HG03139 (cell line): Measurements from ENCODE around the gene MTMR10.

Experiments used
- ATAC-seq: cut with Tn5 transposase; IDR thresholded peaks from one replicate; pipeline ENCODE4 v1.9.1; 2021; ENCODE audit not compliant: unreplicated experiment

The MTMR10 gene

DNA sequence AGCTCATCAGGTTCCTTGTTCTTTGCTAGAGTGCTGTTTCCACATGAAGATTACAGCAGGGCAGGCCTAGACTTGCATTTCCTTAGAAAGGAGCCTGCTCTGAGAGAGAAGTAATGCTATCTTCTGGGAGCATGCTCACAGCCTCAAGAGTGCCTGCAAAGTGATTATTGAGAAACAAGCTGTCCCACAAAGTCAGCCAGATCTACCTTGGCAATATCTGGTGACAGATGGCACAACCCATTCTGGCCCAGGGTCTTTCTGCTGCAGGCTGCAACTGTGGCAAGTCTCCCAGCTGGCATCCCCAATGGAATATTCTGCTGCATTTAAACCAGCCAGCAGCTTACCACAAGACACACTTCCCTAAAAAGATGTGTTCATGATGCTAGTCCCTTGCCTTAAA lies 29.3 kb downstream of the MTMR10 start:
- no peak for ATAC-seq

DNA sequence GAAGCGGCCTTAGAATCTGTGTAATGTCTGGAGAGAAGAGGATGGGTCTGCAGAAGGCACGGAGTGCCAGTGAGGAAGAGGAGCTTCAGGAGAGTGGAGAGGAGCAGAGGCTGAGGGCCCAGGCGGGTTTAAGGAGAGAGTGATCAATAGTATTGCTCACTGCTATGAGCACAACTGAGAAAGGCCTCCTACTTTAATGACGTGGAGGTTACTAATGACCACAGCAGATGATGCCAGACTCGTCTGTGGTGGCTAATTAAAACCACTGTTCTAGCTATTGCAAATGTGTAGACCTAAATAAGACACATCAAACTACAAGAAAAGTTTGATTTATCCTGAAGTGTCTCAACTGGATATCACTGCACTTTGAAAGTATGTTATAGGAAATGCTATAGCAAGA lies 33.2 kb downstream of the MTMR10 start:
- ATAC-seq: no peak

DNA sequence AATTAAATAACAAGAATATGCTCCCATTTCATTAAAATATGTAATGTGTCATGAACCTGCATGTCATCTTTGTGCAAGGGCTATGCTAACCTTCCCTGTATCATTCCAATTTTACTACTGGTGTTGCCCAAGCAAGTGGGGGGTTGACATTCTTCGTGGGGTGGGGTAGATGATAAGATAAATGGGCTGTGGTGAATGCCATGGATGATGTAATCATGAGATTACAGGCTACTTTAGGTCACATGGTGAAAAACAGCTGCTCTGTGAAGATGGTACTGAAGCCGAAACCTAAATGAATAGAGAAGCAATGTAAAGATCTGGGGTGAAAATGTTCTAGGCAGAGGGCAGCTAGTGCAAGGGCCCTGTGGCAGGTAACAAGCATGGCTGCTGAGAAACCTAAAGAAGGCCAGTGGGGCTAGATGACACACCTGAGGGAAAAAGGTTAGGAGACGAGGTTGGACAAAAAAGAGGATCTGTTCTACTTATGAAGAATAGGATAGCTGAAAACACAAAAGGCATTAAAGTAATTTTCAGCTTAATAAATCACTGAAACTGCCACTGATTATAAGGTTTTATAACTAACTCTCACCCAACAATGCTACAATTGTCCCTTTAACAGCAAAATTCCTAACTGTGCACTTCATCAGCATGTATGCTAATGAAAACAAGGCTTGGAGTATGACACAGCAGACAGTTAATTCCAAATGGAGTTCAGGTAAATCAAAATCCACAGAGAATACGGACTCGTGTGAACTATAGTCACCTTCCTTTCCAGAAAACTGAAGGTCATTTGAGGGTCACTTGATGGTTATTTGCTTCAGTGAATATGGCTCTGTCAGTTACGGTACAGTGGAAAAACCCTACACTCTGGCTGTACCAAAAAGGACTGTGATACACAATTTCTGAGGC lies 35.0 kb downstream of the MTMR10 start:
- ATAC-seq: no peak

DNA sequence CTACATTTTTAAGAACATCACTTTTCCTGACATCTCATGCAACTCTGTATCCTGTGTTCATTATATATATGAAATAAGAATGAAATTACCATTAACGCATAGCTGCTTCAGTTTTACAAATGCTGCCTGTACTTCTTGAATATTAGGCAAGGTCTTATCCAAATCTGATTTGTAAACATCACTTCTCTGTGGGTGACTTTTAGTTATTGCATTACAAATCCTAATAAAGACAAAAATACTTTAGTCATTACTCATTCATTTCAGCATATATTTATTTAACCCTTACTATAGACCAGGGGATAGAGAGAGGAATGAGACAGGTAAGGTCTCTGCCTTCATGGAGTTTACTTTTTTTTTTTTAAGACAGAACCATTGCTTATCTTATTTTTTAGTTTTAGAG lies 36.8 kb downstream of the MTMR10 start:
- no peak for ATAC-seq

DNA sequence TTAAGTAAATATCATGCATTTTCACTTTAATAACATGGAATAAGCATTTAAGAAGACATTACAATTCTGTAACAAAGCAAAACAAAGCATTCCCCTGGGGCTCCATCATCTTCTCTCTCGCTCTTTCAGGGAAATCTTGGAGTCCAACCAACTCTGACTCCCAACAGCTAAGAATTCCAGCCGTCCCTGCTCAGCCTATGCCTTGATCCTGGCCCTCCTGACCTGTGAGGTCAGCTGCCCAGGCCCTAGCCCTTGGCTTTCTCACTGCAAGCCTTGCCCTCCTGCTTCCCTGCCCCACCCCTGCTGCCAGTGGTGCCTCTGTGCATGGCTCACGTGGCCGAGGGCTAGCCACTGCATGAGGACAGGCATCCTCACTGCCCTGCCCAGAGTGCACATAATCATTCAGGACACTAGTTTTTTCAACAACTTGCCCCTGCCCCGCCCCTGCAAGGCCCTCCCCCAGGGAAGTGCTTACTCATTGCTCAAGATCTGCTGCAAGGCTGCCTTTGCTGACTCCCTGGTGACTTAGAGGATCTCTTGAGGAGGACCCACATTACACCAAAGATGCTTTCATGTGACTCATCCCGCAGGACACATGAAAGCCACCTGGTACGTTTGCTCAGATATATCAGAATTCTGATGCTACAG lies 37.6 kb downstream of the MTMR10 start:
- ATAC-seq: no peak

DNA sequence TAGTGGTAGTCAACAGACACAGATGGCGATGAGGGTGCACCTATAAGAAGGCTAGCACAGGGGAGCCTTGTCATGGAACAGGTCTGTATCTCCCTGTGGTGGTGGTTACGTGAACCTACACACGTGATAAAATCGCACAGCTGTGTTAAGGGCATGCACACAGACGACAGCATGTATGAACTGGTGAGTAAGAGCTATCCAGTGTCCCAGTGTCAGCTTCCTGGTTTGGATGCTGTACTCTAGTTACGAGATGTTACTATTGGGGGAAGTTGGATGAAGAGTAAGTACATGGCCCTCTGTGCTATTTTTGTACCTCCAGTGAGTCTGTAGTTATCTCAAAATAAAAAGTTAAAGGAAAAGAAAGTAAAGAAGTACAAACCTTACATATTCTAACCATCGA lies 38.2 kb downstream of the MTMR10 start:
- ATAC-seq: no peak

DNA sequence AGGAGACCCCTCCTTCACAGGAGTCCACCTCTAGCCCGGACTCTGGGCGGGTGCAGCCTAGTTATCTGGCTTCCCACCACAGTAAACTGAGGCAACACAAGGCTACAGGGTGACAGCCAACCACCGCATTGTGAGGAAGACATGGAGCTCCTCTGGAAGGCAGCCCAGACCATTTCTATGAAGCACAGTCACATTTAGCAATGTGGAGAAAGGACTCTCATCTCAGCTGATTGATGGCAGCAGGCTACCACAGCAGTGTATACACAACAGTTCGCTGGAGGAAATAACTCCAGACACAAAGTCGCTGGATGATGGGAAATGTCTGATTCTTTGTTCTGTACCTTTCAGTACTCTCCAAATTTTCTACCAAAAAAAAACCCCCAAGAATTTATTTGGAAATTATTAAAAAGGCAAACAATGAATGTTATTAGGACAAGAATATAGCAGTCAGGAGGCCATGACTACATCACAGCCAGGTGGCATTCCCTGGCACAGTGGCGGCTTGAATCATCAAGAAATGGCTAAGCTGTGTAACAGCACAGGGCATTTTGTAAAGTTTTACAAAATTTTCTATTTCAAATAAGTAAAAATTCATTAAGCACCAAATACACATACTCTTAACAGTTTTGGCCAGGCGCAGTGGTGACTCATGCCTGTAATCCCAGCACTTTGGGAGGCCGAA lies 47.6 kb downstream of the MTMR10 start:
- ATAC-seq: no peak

DNA sequence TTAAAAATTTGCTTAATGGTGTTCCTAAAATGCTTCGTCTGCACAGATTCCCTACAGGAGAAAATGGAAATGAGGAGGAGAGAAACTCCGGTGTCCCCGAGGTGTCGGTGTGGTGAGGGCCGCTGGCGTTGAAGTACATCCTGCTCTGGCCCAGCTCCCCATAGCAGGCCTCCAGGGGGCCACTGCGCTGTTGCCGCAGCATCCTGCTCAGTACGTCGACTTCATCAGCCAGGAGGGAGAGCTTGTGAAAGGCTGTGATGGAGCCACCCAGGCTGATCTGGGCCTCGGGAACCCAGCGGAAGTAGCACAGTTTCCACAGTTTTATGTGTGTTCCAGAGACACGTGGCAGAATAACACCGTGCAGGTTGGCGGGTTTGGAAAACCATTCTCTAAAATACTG lies 49.9 kb downstream of the MTMR10 start:
- ATAC-seq: no peak

DNA sequence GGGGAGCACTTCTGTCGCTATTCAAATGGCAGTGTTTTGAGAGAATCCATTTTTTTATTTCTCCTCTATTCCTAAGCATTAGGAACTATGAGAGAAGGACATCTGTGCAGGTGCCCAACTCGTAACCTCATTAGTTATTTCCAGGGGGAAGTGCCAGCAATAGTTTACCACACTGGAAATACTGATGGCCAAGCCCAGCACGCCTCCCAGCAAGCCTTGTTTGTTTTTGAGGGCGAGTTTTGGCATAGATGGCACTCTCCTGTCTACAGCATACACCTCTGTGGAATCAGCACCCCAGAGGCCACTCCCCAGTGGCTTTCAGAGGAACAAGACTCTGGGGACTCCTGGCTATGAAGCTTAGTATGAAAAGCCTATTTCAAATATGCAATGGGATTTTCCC lies 51.1 kb downstream of the MTMR10 start:
- no peak for ATAC-seq

DNA sequence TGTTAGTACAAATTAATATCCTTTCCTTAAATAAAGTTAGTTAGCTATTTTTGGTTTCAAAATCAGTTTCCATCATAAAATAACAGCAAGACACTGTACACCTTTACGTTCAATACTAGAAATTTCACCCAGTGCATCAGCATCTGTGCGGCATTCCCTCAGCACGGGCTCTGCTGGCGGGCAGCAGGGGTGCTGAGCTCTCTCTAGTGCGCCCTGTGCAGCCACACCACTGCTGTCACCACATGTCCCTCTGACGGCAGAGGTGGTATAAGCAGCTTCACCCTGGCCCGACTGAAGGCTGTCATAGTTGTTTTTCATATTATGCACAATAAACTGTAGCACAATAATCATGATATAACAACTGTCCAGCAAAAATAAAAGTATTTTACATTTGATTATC lies 52.3 kb downstream of the MTMR10 start:
- no peak for ATAC-seq

DNA sequence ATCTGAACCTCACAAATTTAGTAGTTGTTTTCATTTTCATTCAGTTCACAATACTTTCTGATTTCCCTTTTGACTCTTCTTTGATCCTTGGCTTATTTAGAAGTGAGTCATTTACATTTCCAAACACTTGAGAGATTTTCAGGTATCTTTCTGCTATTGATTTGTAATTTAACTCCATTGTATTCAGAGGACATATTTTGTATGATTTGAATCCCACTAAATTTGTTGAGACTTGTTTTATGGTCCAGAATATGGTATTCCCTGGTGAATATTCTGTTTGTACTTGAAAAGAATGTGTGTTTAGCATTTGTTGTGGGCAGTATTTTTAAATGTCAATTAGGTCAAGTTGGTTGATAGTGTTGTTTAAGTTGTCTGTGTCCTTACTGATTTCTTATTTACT lies 58.1 kb downstream of the MTMR10 start:
- no peak for ATAC-seq

DNA sequence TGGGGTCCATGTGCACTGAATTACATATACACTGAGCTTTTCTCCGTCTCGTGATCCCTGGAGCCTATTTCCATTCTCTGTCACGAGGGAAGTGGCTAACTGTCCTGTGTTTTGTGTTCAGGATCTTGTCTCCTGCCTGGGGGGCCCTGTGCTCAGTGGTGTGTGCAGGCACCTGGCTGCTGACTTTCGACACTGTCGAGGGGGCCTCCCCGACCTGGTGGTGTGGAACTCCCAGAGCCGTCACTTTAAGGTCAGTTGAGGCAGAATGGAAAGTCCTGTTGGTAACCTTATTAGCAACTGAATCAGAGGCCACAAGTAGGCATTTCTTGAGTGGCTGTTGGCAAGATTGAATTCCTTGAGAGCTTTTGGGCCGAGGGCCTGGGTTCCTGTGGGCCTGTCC lies 61.0 kb downstream of the MTMR10 start:
- ATAC-seq: no peak

DNA sequence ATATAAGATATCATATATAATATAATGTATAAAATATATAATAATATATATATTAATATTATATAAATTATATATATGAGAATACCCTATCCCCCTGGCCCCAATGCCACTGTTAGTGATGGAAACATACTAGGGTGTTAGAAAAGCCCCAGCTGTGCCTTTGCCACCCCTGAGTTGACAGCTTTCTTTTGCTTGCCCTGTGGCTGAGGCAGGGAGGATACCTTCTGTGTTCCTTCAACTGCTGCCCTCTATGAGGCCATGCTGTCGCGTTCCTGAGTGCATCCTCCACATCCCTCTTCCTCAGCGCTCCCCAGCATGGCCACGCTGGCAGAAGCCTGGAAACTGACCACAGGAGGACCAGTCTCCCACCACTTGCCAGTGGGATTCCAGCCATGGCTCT lies 61.4 kb downstream of the MTMR10 start:
- ATAC-seq: no peak

DNA sequence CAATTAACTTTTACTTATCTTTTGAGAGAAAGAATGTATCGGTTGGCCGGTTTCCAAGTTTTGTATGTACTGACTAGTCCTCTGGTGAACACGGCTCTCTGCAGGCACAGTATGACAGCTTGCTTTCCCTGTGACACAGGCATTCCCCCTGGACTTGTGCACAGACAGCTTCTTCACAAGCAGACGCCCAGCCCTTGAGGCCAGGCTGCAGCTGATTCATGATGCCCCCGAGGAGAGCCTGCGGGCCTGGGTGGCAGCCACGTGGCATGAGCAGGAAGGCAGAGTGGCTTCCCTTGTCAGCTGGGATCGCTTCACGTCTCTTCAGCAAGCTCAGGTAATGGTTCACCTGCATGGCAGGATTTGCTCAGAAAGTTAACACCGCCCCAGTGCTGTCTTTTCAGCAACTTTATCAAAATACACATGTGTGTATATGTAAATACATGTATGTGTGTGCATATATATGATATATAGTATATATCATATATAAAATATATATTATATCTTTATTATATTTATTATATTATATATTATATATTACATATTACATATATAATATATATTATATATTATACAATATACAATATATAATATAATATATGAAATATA lies 62.3 kb downstream of the MTMR10 start:
- ATAC-seq: no peak

DNA sequence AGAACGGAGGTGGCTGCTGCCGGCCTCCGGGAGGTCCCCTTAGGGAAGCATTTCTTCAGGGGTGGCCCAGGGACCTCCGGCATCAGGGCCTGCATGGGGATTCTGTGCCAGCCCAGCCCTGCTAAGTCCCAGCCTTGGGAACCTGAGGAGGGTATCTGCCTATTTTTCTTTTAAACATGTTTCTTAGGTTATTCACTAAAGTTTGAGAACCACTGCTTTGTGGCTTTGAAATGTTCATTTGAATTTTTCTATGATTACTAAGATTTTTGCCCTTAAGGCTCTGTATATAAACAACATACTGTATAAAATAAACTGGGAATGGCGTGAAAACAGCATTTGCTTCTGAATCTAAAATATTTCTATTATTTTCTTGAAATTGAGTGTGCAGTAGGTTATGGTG lies 63.4 kb downstream of the MTMR10 start:
- ATAC-seq: no peak

DNA sequence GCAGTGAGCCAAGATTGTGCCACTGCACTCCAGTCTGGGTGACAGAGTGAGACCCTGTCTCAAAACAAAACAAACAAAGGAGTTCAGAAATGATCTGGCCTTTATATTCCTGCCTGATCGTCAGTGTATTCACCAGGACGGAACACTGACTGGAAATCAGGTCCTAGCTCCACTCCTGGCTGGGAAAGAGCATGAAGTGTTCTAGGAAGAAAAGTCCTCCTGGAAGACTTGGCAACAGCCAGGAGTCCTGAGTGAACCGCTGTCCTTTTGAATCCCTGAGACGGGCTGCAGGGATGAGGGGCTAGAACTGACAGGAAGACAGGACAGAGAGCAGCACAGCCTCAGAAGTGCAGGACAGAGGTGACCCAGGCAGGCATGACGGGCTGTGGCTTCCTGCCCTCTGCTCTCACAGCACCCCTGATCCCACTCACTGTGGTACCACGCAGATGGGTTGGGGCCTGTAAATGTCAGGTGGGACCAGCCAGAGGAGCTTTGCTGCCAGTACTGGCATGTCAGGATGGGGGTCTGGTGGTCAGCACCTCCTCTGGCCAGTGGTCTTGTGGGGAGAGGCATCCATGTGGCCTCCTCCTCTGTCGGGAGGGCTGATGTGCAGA lies 64.2 kb downstream of the MTMR10 start:
- ATAC-seq: no peak

DNA sequence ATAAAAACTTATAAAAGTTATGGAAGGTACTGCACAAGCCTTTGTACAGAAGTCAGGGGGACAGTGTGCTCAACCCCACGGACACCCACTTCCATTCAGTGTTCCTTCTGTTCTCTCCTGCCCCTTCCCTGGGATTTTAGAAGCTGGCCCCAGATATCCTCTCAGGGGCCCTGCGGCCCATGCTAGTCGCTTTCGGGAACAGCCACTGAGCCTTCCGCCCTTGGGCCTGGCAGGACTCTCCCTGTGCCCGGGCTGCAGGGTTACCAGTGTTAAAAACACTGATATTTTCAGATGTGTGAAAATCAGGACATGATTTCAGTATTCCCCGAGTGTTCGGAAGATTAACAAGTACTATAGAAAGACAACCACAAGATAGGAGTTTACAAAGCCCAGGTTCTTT lies 65.3 kb downstream of the MTMR10 start:
- ATAC-seq: no peak

DNA sequence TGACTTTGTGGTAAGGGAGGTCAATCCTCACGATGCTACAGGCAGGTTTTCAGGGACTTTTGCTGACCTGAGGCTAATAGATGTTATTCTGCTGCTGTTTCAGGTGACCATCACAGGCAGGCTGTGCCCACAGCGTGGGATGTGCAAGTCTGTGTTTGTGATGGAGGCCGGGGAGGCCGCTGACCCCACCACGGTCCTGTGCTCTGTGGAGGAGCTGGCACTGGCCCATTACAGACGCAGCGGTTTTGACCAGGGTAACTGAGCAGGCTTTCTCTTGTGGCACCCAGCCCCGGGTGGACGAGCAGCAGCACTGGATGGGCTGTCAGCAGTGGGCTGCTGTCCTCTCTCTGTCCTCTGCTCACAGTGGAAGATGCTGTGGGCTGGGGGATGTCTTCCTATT lies 65.7 kb downstream of the MTMR10 start:
- ATAC-seq: no peak

DNA sequence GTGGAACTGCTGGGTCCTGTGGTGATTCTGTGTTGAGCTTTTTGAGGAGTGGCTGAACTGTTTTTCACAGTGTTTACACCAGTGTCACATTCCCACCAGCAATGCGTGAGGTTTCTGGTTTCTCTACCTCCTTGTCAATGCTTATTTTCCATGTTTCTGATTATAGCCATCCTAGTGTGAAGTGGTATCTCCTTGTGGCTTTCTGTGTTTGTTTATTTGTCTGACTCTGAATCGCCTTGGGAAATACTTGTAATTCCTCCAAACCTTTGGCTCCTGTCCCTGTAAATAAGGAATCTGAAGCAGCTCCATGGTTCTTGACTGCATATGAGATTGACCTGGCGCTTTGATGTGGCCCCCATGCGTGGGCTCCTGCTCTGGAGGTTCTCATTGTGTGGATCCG lies 67.1 kb downstream of the MTMR10 start:
- ATAC-seq: no peak

DNA sequence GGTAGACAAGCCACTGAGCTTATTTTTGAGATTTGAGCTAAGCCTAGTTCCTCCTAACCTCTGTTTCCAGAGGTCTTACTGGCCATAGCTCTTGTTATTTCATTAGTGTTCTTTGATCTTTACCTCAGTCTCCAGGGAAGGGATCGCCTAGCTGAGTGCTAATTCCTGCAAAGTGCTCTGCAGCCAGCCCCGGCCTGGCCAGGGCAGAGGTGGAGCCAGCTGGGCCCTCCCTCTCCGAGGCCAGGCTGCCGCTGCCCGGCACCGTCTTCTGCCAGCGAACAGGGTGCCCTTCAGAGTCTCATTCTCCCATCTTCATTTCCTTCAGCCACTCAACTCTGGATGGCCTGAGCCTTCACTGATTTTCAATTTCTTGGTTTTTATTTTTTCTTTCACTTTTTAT lies 68.0 kb downstream of the MTMR10 start:
- ATAC-seq: no peak
